Mesenchymal stem cell (in vitro differentiated cells and primary cell): ENCODE data around the gene TUBB1.

Experiments
- DNase-seq: peaks from one replicate; pipeline ENCODE4 v3.0.0-alpha.2; 2013
- H2AFZ ChIP-seq: one replicate; pipeline ENCODE4 v1.6.1; 2013; ENCODE audit warnings: low read depth, mild to moderate bottlenecking, control low read depth, inconsistent platforms, low read length, moderate library complexity
- H2AK5ac ChIP-seq: 2 replicates; pipeline ENCODE4 v1.6.1; 2013; ENCODE audit warnings: low read length, moderate library complexity, mild to moderate bottlenecking, inconsistent platforms; ENCODE audit not compliant: severe bottlenecking
- H2BK120ac ChIP-seq: one replicate; pipeline ENCODE4 v1.6.1; 2013; ENCODE audit warnings: low read depth, mild to moderate bottlenecking, inconsistent platforms, low read length, moderate library complexity
- H2BK12ac ChIP-seq, 2 experiments: one replicate each; pipeline ENCODE4 v1.6.1; 2013; ENCODE audit warnings: inconsistent platforms in 2 of 2, low read length in 2 of 2, mild to moderate bottlenecking in 2 of 2, moderate library complexity in 2 of 2, control low read depth in 1 of 2
- H2BK15ac ChIP-seq: one replicate; pipeline ENCODE4 v1.6.1; 2013; ENCODE audit warnings: mild to moderate bottlenecking, low read depth, inconsistent platforms; ENCODE audit not compliant: poor library complexity, severe bottlenecking
- H2BK5ac ChIP-seq: 2 replicates; pipeline ENCODE4 v1.6.1; 2013; ENCODE audit warnings: low read depth, mild to moderate bottlenecking, low read length, control low read depth, inconsistent platforms; ENCODE audit not compliant: poor library complexity, severe bottlenecking
- H3K14ac ChIP-seq, 2 experiments: one replicate each; pipeline ENCODE4 v1.6.1; 2013; ENCODE audit warnings: inconsistent platforms in 2 of 2, low read length in 2 of 2, control low read depth in 1 of 2, mild to moderate bottlenecking in 1 of 2, moderate library complexity in 1 of 2
- H3K18ac ChIP-seq, 2 experiments: one replicate each; pipeline ENCODE4 v1.6.1; 2013; ENCODE audit warnings: inconsistent platforms in 2 of 2, low read length in 2 of 2, control low read depth in 1 of 2, low read depth in 1 of 2, mild to moderate bottlenecking in 1 of 2
- H3K23ac ChIP-seq, 2 experiments: one replicate each; pipeline ENCODE4 v1.6.1; 2013; ENCODE audit warnings: inconsistent platforms in 2 of 2, low read length in 2 of 2, mild to moderate bottlenecking in 2 of 2, moderate library complexity in 2 of 2, control low read depth in 1 of 2
- H3K27ac ChIP-seq: 2 replicates; pipeline ENCODE4 v1.5.1; 2013; ENCODE audit warnings: mild to moderate bottlenecking, moderate library complexity, low read length, control low read depth, inconsistent platforms; ENCODE audit not compliant: poor library complexity, severe bottlenecking
- H3K27me3 ChIP-seq, 2 experiments: 2 replicates each; pipeline versions ENCODE4 v1.6.1 to v1.7.0; 2013; ENCODE audit warnings: low read length in 2 of 2, mild to moderate bottlenecking in 2 of 2, moderate library complexity in 2 of 2, control low read depth in 1 of 2, inconsistent platforms in 1 of 2; ENCODE audit not compliant: control insufficient read depth in 1 of 2, insufficient read depth in 1 of 2
- H3K36me3 ChIP-seq, 2 experiments: 2 replicates each; pipeline versions ENCODE4 v1.6.1 to v1.7.0; 2013; ENCODE audit warnings: low read length in 2 of 2, control low read depth in 1 of 2, inconsistent platforms in 1 of 2, low read depth in 1 of 2, mild to moderate bottlenecking in 1 of 2; ENCODE audit not compliant: insufficient read depth in 2 of 2, control insufficient read depth in 1 of 2
- H3K4ac ChIP-seq, 2 experiments: one replicate each; pipeline ENCODE4 v1.6.1; 2013; ENCODE audit warnings: inconsistent platforms in 2 of 2, low read length in 2 of 2, mild to moderate bottlenecking in 2 of 2, moderate library complexity in 2 of 2, control low read depth in 1 of 2, low read depth in 1 of 2
- H3K4me1 ChIP-seq: 2 replicates; pipeline ENCODE4 v1.6.1; 2013; ENCODE audit warnings: low read depth, low read length, control low read depth; ENCODE audit not compliant: control insufficient read depth, insufficient read depth
- H3K4me2 ChIP-seq: 2 replicates; pipeline ENCODE4 v1.6.1; 2013; ENCODE audit warnings: low read length, mild to moderate bottlenecking, inconsistent platforms; ENCODE audit not compliant: poor library complexity, severe bottlenecking
- H3K4me3 ChIP-seq, 2 experiments: 2 replicates each; pipeline versions ENCODE4 v1.5.1 to v1.7.0; 2013; ENCODE audit warnings: low read length in 2 of 2, mild to moderate bottlenecking in 2 of 2, control low read depth in 1 of 2, low read depth in 1 of 2; ENCODE audit not compliant: insufficient read depth in 1 of 2
- H3K79me1 ChIP-seq: replicated peaks from 2 replicates; pipeline ENCODE4 v1.6.1; 2013; ENCODE audit warnings: mild to moderate bottlenecking, control low read depth, low read length, inconsistent platforms; ENCODE audit not compliant: poor library complexity, severe bottlenecking
- H3K9ac ChIP-seq: 2 replicates; pipeline ENCODE4 v1.7.0; 2013; ENCODE audit warnings: mild to moderate bottlenecking, low read length, moderate library complexity
- H3K9me3 ChIP-seq: 2 replicates; pipeline ENCODE4 v1.7.0; 2013; ENCODE audit warnings: mild to moderate bottlenecking, low read length; ENCODE audit not compliant: control insufficient read depth
- H4K8ac ChIP-seq: one replicate; pipeline ENCODE4 v1.6.1; 2013; ENCODE audit warnings: inconsistent platforms, mild to moderate bottlenecking, low read length, moderate library complexity
- H4K91ac ChIP-seq: one replicate; pipeline ENCODE4 v1.6.1; 2013; ENCODE audit warnings: mild to moderate bottlenecking, low read length, inconsistent platforms
- WGBS: methylation state at CpG from one replicate; pipeline ENCODE4 v1.1.7; 2013; ENCODE audit warnings: mixed read lengths; 5-methylcytosine and 5-hydroxymethylcytosine counted together

The TUBB1 gene

DNA sequence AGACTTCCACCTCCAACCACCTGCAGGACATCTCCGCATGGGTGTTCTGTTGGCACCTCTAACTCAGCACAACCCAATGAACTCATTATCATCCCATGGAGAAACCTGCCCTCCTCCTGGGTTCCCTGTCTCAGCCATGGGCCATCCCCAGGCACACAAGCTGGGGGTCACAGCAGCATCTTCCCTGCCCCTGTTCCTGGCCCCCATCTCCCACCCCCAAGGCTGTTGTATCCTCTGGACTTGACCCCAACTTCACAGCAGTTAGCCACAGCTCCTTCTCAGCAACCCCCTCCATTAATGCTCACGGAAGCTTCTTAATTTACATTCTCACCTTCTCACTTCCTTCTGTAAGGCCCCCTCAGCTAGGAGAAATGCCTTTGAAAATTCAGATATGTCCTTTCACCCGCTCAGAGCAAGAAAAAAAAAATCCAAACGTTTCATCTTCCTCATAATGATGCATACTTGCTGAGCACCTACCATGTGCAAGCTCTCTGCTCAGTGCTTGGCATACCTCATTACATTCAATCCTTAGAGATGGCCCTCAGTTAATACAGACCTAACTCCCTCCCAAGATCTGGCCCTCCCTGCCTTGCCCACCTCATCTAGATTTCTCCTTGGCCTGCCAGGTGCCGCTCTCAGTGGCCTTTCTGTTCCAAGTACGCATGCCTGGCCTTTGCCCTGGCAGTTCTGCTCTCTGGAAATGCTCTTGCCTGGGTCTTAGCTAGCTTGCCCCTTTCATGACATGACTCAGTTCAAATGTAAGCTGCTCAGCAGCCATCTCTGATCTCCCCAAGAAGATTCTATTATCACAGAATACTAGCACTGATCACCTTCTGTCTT lies 40.7 kb upstream of the TUBB1 start:
- no peak overlapping the region for H3K18ac ChIP-seq
- no peaks in the 10 kb centered on the region for H3K79me1 ChIP-seq
- no peak for DNase-seq
- no peak overlapping the region for H2AFZ ChIP-seq
- H2BK12ac ChIP-seq = no peak overlapping the region
- H4K91ac ChIP-seq = no peak overlapping the region
- H3K27ac ChIP-seq = no peak overlapping the region
- H3K14ac ChIP-seq = no peak overlapping the region
- WGBS = 59% methylated on average over 6 of the region's 6 CpGs
- H2BK15ac ChIP-seq = no peak overlapping the region
- no peak overlapping the region for H2BK5ac ChIP-seq
- no peak overlapping the region for H4K8ac ChIP-seq
- H3K36me3 ChIP-seq = no peaks in the 10 kb centered on the region
- no peak overlapping the region for H3K4me2 ChIP-seq
- no peak overlapping the region for H2AK5ac ChIP-seq
- no peak overlapping the region for H3K4ac ChIP-seq
- no peak overlapping the region for H3K4me3 ChIP-seq
- H3K23ac ChIP-seq = no peak overlapping the region
- H3K9me3 ChIP-seq = peaks cover 21% of the 10 kb centered on the region
- no peak overlapping the region for H2BK120ac ChIP-seq
- peaks cover 8% of the 10 kb centered on the region for H3K4me1 ChIP-seq
- no peaks in the 10 kb centered on the region for H3K27me3 ChIP-seq
- no peak overlapping the region for H3K9ac ChIP-seq

- H3K18ac ChIP-seq = peak within 1 kb of the TSS; percentile 98
Measured at GRCh38 chr20:58980711-58981627, 38.3 kb upstream of the TUBB1 start, which contains the start of gene NELFCD. TSS of gene NELFCD (plus strand) at chr20:58981256. CDS start at chr20:58981310, 54 bp downstream.

GRCh38 chr20:58981628-58982364 lies 37.4 kb upstream of the TUBB1 start:
- Histone ChIP-seq H3K27ac (peak overlapping the region; percentile 44), H3K4me1 (peaks cover 10% of the 10 kb centered on the region), H2BK5ac (no peak overlapping the region), H3K14ac (no peak overlapping the region), H3K79me1 (peaks cover 21% of the 10 kb centered on the region), H3K4ac (peak overlapping the region in 1 of 2 experiments; percentile 66), H3K36me3 (peaks cover 6% of the 10 kb centered on the region in 2 experiments), H2BK15ac (peak overlapping the region; percentile 45), H2BK12ac (no peak overlapping the region), H2BK120ac (peak overlapping the region; percentile 54), H3K18ac (peak overlapping the region in 1 of 2 experiments; percentile 35), H2AK5ac (no peak overlapping the region), H3K23ac (no peak overlapping the region), H3K4me3 (peak overlapping the region; percentile 86 to 96), H2AFZ (peak overlapping the region; percentile 51), H3K27me3 (no peaks in the 10 kb centered on the region), H3K4me2 (peak overlapping the region; percentile 89), H4K8ac (no peak overlapping the region), H3K9ac (peak overlapping the region; percentile 92), H3K9me3 (no peaks in the 10 kb centered on the region), H4K91ac (no peak overlapping the region)
- 7% methylated on average over 15 of the region's 29 CpGs for WGBS
- peak; percentile 33 for DNase-seq

More at GRCh38 chr20:58980711-58981627, 38.3 kb upstream of the TUBB1 start, which contains the start of gene NELFCD:
- H3K4me1 ChIP-seq = peaks cover 10% of the 10 kb centered on the region
- peak within 1 kb of the TSS in 1 of 2 experiments; percentile 99 for H3K14ac ChIP-seq
- H2BK15ac ChIP-seq = peak within 1 kb of the TSS; percentile 95
- peaks cover 7% of the 10 kb centered on the region for H3K9me3 ChIP-seq
- peak; percentile 74 for DNase-seq
- no peak within 1 kb of the TSS for H2AK5ac ChIP-seq
- no peaks in the 10 kb centered on the region for H3K27me3 ChIP-seq
- peak within 1 kb of the TSS; percentile 92 for H3K9ac ChIP-seq
- H3K4ac ChIP-seq = peak within 1 kb of the TSS; percentile 76 to 91
- H3K4me2 ChIP-seq = peak within 1 kb of the TSS; percentile 89
- peak within 1 kb of the TSS in 1 of 2 experiments; percentile 86 for H2BK12ac ChIP-seq
- H3K23ac ChIP-seq = peak within 1 kb of the TSS; percentile 83 to 91
- no peaks in the 10 kb centered on the region for H3K36me3 ChIP-seq
- peaks cover 13% of the 10 kb centered on the region for H3K79me1 ChIP-seq
- H3K4me3 ChIP-seq = peak within 1 kb of the TSS; percentile 86 to 96
- peak within 1 kb of the TSS; percentile 98 for H2BK120ac ChIP-seq
- peak within 1 kb of the TSS; percentile 88 for H2AFZ ChIP-seq
- peak within 1 kb of the TSS; percentile 94 for H4K91ac ChIP-seq
- H4K8ac ChIP-seq = peak within 1 kb of the TSS; percentile 97
- peak within 1 kb of the TSS; percentile 94 for H2BK5ac ChIP-seq
- WGBS = 17% methylated on average over 83 of the region's 109 CpGs
- H3K27ac ChIP-seq = peak within 1 kb of the TSS; percentile 44
